HG03103 (cell line): Measurements from ENCODE around the gene TAS1R1.

ENCODE experiments used
- ATAC-seq: cut with Tn5 transposase; IDR thresholded peaks from one replicate; pipeline ENCODE4 v1.9.1; 2021; ENCODE audit warnings: low read depth; ENCODE audit not compliant: unreplicated experiment

TAS1R1 gene

DNA sequence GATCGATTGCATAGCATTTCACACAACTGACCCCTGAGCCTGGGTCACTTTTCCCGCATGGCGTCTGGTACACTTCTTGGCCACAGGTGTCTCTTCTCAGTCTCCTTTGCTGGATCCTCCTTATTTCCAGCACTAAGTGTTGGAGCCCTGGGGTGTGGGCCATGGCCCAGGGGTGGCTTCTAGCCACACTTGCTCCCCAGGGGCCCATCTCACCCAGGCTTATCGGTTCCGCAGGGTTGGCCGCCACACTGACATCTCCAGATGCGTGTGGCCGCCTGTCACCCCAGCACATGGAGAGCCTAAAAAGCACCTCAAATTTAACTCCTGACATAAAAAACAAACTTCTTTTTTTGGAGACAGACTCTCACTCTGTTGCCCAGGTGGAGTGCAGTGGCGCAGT is 71.9 kb downstream of the TAS1R1 start:
- ATAC-seq = no peak

DNA sequence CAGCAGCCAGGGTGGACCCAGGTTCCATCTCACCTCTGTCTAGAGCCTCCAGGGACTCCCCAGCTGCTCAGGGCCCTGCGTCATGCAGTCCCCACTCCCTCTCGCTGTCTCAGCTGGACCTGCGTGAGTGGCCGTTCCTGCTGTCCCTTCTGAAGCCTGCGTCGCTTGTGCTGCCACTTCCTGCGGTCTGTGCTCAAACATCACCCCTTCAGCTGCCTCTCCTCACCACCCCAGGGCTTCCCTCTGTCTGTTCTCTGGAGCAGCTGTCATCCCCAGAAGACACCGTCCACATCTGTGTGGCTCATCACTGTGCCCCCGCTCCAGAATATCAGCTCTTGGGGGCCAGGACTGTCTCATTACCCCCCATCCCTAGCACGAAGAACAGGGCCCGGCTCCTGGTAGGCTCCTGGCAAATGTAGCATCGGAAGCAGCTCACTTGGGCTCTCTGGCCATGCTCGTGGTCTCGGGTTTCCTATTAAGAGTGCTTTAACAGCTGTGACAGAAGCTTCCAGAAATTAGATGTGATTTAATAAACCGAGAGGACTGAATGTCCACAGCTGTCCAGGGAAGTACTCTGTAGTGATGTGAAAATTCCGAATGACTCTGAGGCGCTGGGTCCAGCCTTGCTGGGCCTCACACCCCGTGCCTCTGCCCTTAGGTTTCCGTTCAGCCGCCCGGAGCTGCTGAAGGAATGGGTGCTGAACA is 72.9 kb downstream of the TAS1R1 start:
- no peak for ATAC-seq

- no peak for ATAC-seq
Measured at GRCh38 chr1:6628971-6629479, 73.9 kb downstream of the TAS1R1 start.
